GM19328 (cell line): ENCODE data around the gene LRRK1.
A peak's percentile ranks its signal among the peaks of the same experiment; 100 is the strongest.

Experiments used
- ATAC-seq: cut with Tn5 transposase; IDR thresholded peaks from one replicate; pipeline ENCODE4 v1.9.1; 2021; ENCODE audit warnings: mild to moderate bottlenecking, moderate library complexity; ENCODE audit not compliant: unreplicated experiment

LRRK1 gene

GRCh38 chr15:100909989-100910955 is 8.9 kb upstream of the LRRK1 start:
- no peak for ATAC-seq

- ATAC-seq = no peak
Measured at GRCh38 chr15:100911086-100911485, 8.1 kb upstream of the LRRK1 start.

GRCh38 chr15:100913961-100914360 is 5.2 kb upstream of the LRRK1 start:
- ATAC-seq = no peak

- ATAC-seq = no peak
Measured at GRCh38 chr15:100914876-100915275, 4.3 kb upstream of the LRRK1 start.

GRCh38 chr15:100918034-100918689 is 995 bp upstream of the LRRK1 start:
- ATAC-seq = peak; percentile 54

- peak; percentile 24 for ATAC-seq
Measured at GRCh38 chr15:100919481-100920405, 586 bp downstream of the LRRK1 start.

- ATAC-seq = no peak
Measured at GRCh38 chr15:100920516-100921135, 1.5 kb downstream of the LRRK1 start.

- ATAC-seq = peak; percentile 31
Measured at GRCh38 chr15:100922192-100923040, 3.3 kb downstream of the LRRK1 start.

- ATAC-seq = no peak
Measured at GRCh38 chr15:100923076-100923475, 3.9 kb downstream of the LRRK1 start.

- ATAC-seq = no peak
Measured at GRCh38 chr15:100923902-100924301, 4.7 kb downstream of the LRRK1 start.

GRCh38 chr15:100924436-100924835 is 5.3 kb downstream of the LRRK1 start:
- no peak for ATAC-seq

- ATAC-seq = no peak
Measured at GRCh38 chr15:100925480-100925879, 6.3 kb downstream of the LRRK1 start.

GRCh38 chr15:100926258-100926657 is 7.1 kb downstream of the LRRK1 start:
- no peak for ATAC-seq

GRCh38 chr15:100926971-100927756 is 8.0 kb downstream of the LRRK1 start:
- no peak for ATAC-seq

GRCh38 chr15:100928632-100929280 is 9.6 kb downstream of the LRRK1 start:
- ATAC-seq = no peak

- no peak for ATAC-seq
Measured at GRCh38 chr15:100929641-100930042, 10.5 kb downstream of the LRRK1 start.

- no peak for ATAC-seq
Measured at GRCh38 chr15:100930306-100930848, 11.2 kb downstream of the LRRK1 start.
